AG09309 (cell line): ENCODE results near the gene TRIM2.

Experiments used
- DNase-seq: peaks from one replicate; pipeline ENCODE4 v3.0.0-alpha.2; 2010; ENCODE audit warnings: low read depth
- H3K4me3 ChIP-seq: 2 replicates; pipeline ENCODE4 v1.5.1; 2011; ENCODE audit warnings: mild to moderate bottlenecking, low read depth, low read length, moderate library complexity; ENCODE audit not compliant: control insufficient read depth
- CTCF ChIP-seq: IDR thresholded peaks from 2 replicates; pipeline ENCODE4 v1.5.1; 2011; ENCODE audit warnings: mild to moderate bottlenecking, low read depth, low read length, inconsistent platforms; ENCODE audit not compliant: insufficient read depth, control insufficient read depth; ENCODE audit errors: missing control alignments

Gene TRIM2

DNA sequence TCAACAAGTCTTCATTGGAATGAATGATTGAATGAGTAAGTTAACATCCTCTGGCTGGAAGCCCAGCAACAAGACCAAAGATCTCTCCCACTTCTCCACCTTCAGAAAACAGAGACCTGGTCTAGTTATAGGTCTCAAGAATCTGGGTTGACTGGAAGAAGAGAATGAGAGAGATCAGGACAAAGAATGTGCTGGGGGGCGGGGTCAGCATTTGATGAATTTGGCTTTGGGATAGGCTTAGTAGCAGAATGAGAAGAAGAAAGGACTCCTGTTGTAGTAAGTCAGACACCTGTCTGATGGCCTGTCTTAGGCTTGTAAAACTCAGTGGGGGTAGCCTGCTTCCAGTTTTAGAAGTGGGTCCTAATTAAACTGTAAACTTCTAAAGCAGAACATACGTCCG lies 51.0 kb downstream of the TRIM2 start:
- DNase-seq, result no peak
- H3K4me3 ChIP-seq, result no peak overlapping the region
- no peak for TF ChIP-seq CTCF

- H3K4me3 ChIP-seq, result peak overlapping the region; percentile 21
- DNase-seq, result peak; percentile 24
- TF ChIP-seq CTCF, result no peak
These were observed 52.9 kb downstream of the TRIM2 start for GRCh38 chr4:153257151-153257620.

DNA sequence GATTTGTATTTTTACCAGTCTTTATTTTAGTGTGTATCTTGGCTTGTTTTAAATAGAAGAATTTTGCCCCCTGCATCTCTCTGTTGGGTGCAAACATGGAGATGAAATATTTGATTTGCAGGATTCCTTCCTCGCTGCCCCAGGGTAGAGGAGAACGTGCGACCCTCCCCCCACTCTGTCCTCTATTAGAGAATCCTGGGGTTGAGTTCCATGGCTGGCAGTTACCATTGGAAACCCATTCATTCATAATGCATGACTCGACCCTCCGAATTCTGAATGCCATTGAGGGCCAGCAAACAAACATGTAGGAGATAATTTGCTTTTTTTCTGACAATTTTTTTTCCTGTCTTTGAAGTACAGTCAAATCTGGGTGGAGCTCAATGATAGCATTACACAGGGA lies 53.7 kb downstream of the TRIM2 start:
- DNase-seq, result no peak
- no peak overlapping the region for H3K4me3 ChIP-seq

DNA sequence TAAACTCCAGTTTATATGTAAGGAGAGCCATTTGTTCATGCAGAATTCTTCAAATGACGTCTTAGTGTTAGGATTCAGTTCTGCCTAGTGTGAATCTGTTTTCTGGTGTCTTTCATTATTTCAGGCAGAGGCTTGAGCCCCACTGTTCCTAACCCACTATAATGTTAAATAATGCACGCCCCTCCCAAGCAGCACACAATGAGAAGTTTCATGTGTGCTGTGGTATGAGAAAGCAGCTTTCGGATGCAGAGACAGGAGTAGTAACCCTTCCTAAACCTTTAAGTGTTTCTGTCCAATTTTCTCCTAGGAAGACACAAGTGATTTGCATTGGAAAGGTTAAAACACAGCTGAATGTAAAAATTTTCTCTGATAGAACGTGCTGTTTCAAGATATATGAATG lies 54.5 kb downstream of the TRIM2 start:
- no peak for TF ChIP-seq CTCF
- H3K4me3 ChIP-seq, result no peak overlapping the region
- DNase-seq, result no peak

More for the DNA sequence above, 53.7 kb downstream of the TRIM2 start:
- TF ChIP-seq CTCF, result no peak

GRCh38 chr4:153259661-153260060 lies 55.4 kb downstream of the TRIM2 start:
- no peak overlapping the region for H3K4me3 ChIP-seq
- TF ChIP-seq CTCF, result no peak
- DNase-seq, result no peak

DNA sequence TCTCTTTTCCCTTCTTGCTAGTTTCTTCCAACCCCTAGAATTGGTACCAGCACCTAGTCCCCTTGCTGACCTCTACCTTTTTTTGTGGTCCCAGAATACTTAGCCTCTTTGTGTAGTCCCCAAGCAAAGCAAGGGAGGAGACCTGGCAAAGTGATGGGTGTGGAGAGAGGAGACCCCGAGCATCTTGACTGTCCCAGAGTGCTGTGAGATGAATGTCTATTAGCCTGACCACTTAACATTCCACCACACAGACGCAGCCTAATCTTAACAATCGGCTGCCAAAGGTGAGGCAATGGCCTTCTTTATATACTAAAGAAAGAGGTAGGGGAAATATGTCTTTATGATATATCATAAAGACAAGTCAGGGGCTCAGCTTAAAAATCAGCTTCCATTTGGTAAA lies 55.9 kb downstream of the TRIM2 start:
- no peak for TF ChIP-seq CTCF
- DNase-seq, result no peak
- H3K4me3 ChIP-seq, result no peak overlapping the region
